ENCODE data around the gene OPA1. TPM values are rescaled to one million over a fixed set of nuclear protein-coding genes. Genes with fewer than 3 reads are reported as not detected.

Gene OPA1
- total RNA-seq, 1 experiment from 2014 or later = 93.8 TPM

- Histone ChIP-seq H3K4me1 (ENCODE audit: insufficient read depth, low read length) (peaks cover 12% of the 10 kb centered on the region), H3K79me2 (ENCODE audit: low read length) (no peaks in the 10 kb centered on the region), H3K9me2 (replicated peaks; ENCODE audit: low read length) (no peaks in the 10 kb centered on the region), H3K36me3 (ENCODE audit: low read depth, low read length) (no peaks in the 10 kb centered on the region), H3K27me3 (ENCODE audit: low read length) (peaks cover 4% of the 10 kb centered on the region; the same call in 1 of the 2 replicates), H4K20me1 (ENCODE audit: low read length) (no peaks in the 10 kb centered on the region), H3K9me3 (ENCODE audit: low read length) (no peaks in the 10 kb centered on the region), H3K4me3 (ENCODE audit: low read length) (no peak overlapping the region), H3K27ac (ENCODE audit: low read length) (no peak overlapping the region), H3K9ac (ENCODE audit: low read length) (no peak overlapping the region), H3F3A (ENCODE audit: low read length, unreplicated experiment) (no peaks in the 10 kb centered on the region), H3K4me2 (ENCODE audit: low read length) (no peak overlapping the region), H2AFZ (ENCODE audit: low read length) (no peak overlapping the region)
- intact Hi-C loops (cut with micrococcal nuclease) = no loop called here
- ATAC-seq (no peak), DNase-seq (no peak)
- CTCF ChIA-PET = no interaction called here
- BruUV-seq (replicated peaks) = no TSS peak
- POLR2A ChIA-PET (ENCODE audit: unreplicated experiment) = no interaction called here
- TF ChIP-seq EZH2phosphoT487 (IDR thresholded peaks at IDR 0.05; ENCODE audit: borderline replicate concordance, low read length) (no peak), CTCF (conservative IDR thresholded peaks at IDR 0.05; ENCODE audit: low read depth, low read length) (no peak)
These were observed 6.5 kb upstream of the OPA1 start for GRCh38 chr3:193586526-193586925.

GRCh38 chr3:193589129-193589528, 3.9 kb upstream of the OPA1 start:
- peaks cover under 1% of the 10 kb centered on the region; the same call in 1 of the 2 replicates for H3K27me3 ChIP-seq (ENCODE audit: low read length)
- ATAC-seq = no peak
- ChIA-PET CTCF (no interaction called here), POLR2A (ENCODE audit: unreplicated experiment) (no interaction called here)
- TF ChIP-seq EZH2 (IDR thresholded peaks at IDR 0.05; ENCODE audit: low read length, unreplicated experiment) (no peak), EZH2phosphoT487 (IDR thresholded peaks at IDR 0.05; ENCODE audit: borderline replicate concordance, low read length) (no peak), CTCF (conservative IDR thresholded peaks at IDR 0.05; ENCODE audit: low read depth, low read length) (no peak)
- H3K9me3 ChIP-seq (ENCODE audit: low read length) = no peaks in the 10 kb centered on the region
- H3K9me2 ChIP-seq (replicated peaks; ENCODE audit: low read length) = no peaks in the 10 kb centered on the region
- H2AFZ ChIP-seq (ENCODE audit: low read length) = no peak overlapping the region
- H3K4me3 ChIP-seq (ENCODE audit: low read length) = no peak overlapping the region
- no peak overlapping the region for H3K4me2 ChIP-seq (ENCODE audit: low read length)
- peaks cover 11% of the 10 kb centered on the region for H3K79me2 ChIP-seq (ENCODE audit: low read length)
- peaks cover 18% of the 10 kb centered on the region for H3K4me1 ChIP-seq (ENCODE audit: insufficient read depth, low read length)
- H4K20me1 ChIP-seq (ENCODE audit: low read length) = no peaks in the 10 kb centered on the region
- H3K9ac ChIP-seq (ENCODE audit: low read length) = no peak overlapping the region
- H3K36me3 ChIP-seq (ENCODE audit: low read depth, low read length) = no peaks in the 10 kb centered on the region
- H3F3A ChIP-seq (ENCODE audit: low read length, unreplicated experiment) = no peaks in the 10 kb centered on the region
- H3K27ac ChIP-seq (ENCODE audit: low read length) = no peak overlapping the region
- intact Hi-C loops (cut with micrococcal nuclease) = no loop called here
- no TSS peak for BruUV-seq (replicated peaks)
- DNase-seq = no peak

- no peak overlapping the region for H3K27ac ChIP-seq (ENCODE audit: low read length)
- no peaks in the 10 kb centered on the region for H3K9me3 ChIP-seq (ENCODE audit: low read length)
- intact Hi-C loops (cut with micrococcal nuclease) = loop anchor here (5.0 kb wide), 2 partner anchors 672 to 772 kb away; partner anchors contain the start of gene MB21D2
- no peaks in the 10 kb centered on the region for H3K27me3 ChIP-seq (ENCODE audit: low read length)
- ChIA-PET CTCF (no interaction called here), POLR2A (ENCODE audit: unreplicated experiment) (no interaction called here)
- no peaks in the 10 kb centered on the region for H3K36me3 ChIP-seq (ENCODE audit: low read depth, low read length)
- H3K9ac ChIP-seq (ENCODE audit: low read length) = no peak overlapping the region
- H3K4me3 ChIP-seq (ENCODE audit: low read length) = no peak overlapping the region
- TF ChIP-seq EZH2 (IDR thresholded peaks at IDR 0.05; ENCODE audit: low read length, unreplicated experiment) = no peak
- no peak for TF ChIP-seq EZH2phosphoT487 (IDR thresholded peaks at IDR 0.05; ENCODE audit: borderline replicate concordance, low read length)
- TF ChIP-seq CTCF (conservative IDR thresholded peaks at IDR 0.05; ENCODE audit: low read depth, low read length) = no peak
- H3K9me2 ChIP-seq (replicated peaks; ENCODE audit: low read length) = no peaks in the 10 kb centered on the region
- ATAC-seq (no peak), DNase-seq (no peak)
- peaks cover 20% of the 10 kb centered on the region for H3K4me1 ChIP-seq (ENCODE audit: insufficient read depth, low read length)
- H4K20me1 ChIP-seq (ENCODE audit: low read length) = peaks cover under 1% of the 10 kb centered on the region; the same call in 1 of the 2 replicates
- no peaks in the 10 kb centered on the region for H3F3A ChIP-seq (ENCODE audit: low read length, unreplicated experiment)
- no TSS peak for BruUV-seq (replicated peaks)
- H3K4me2 ChIP-seq (ENCODE audit: low read length) = peak overlapping the region; percentile 43; the same call in 1 of the 2 replicates
- peaks cover 16% of the 10 kb centered on the region for H3K79me2 ChIP-seq (ENCODE audit: low read length)
- no peak overlapping the region for H2AFZ ChIP-seq (ENCODE audit: low read length)
These were observed 3.4 kb upstream of the OPA1 start for GRCh38 chr3:193589616-193590015.
